ENCODE data around the gene RYR3.

- TF ChIP-seq ZNF37A (tag by site-specific recombination; IDR thresholded peaks at IDR 0.05): no peak
- TF ChIP-seq ZSCAN16 (tag by site-specific recombination; IDR thresholded peaks at IDR 0.05): no peak
- TF ChIP-seq, protein P1, sequence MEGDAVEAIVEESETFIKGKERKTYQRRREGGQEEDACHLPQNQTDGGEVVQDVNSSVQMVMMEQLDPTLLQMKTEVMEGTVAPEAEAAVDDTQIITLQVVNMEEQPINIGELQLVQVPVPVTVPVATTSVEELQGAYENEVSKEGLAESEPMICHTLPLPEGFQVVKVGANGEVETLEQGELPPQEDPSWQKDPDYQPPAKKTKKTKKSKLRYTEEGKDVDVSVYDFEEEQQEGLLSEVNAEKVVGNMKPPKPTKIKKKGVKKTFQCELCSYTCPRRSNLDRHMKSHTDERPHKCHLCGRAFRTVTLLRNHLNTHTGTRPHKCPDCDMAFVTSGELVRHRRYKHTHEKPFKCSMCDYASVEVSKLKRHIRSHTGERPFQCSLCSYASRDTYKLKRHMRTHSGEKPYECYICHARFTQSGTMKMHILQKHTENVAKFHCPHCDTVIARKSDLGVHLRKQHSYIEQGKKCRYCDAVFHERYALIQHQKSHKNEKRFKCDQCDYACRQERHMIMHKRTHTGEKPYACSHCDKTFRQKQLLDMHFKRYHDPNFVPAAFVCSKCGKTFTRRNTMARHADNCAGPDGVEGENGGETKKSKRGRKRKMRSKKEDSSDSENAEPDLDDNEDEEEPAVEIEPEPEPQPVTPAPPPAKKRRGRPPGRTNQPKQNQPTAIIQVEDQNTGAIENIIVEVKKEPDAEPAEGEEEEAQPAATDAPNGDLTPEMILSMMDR (tag by site-specific recombination; IDR thresholded peaks at IDR 0.05): no peak
- TF ChIP-seq REST (tag by site-specific recombination; IDR thresholded peaks at IDR 0.05): no peak
- TF ChIP-seq, protein P2, sequence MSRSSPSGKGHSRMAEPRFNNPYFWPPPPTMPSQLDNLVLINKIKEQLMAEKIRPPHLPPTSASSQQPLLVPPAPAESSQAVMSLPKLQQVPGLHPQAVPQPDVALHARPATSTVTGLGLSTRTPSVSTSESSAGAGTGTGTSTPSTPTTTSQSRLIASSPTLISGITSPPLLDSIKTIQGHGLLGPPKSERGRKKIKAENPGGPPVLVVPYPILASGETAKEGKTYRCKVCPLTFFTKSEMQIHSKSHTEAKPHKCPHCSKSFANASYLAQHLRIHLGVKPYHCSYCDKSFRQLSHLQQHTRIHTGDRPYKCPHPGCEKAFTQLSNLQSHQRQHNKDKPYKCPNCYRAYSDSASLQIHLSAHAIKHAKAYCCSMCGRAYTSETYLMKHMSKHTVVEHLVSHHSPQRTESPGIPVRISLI (tag by site-specific recombination; IDR thresholded peaks at IDR 0.05): no peak
- no peak for TF ChIP-seq ZNF704 (tag by site-specific recombination; IDR thresholded peaks at IDR 0.05)
- no peak for TF ChIP-seq TRIM28 (IDR thresholded peaks at IDR 0.05; ENCODE audit: borderline replicate concordance, low read length)
- TF ChIP-seq, protein P3, sequence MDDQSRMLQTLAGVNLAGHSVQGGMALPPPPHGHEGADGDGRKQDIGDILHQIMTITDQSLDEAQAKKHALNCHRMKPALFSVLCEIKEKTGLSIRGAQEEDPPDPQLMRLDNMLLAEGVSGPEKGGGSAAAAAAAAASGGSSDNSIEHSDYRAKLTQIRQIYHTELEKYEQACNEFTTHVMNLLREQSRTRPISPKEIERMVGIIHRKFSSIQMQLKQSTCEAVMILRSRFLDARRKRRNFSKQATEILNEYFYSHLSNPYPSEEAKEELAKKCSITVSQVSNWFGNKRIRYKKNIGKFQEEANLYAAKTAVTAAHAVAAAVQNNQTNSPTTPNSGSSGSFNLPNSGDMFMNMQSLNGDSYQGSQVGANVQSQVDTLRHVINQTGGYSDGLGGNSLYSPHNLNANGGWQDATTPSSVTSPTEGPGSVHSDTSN (CRISPR knock-in tag; IDR thresholded peaks at IDR 0.05): no peak
- TF ChIP-seq, protein P4, sequence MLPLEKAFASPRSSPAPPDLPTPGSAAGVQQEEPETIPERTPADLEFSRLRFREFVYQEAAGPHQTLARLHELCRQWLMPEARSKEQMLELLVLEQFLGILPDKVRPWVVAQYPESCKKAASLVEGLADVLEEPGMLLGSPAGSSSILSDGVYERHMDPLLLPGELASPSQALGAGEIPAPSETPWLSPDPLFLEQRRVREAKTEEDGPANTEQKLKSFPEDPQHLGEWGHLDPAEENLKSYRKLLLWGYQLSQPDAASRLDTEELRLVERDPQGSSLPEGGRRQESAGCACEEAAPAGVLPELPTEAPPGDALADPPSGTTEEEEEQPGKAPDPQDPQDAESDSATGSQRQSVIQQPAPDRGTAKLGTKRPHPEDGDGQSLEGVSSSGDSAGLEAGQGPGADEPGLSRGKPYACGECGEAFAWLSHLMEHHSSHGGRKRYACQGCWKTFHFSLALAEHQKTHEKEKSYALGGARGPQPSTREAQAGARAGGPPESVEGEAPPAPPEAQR (tag by site-specific recombination; IDR thresholded peaks at IDR 0.05): no peak
- TF ChIP-seq MZF1 (tag by site-specific recombination; IDR thresholded peaks at IDR 0.05; ENCODE audit: borderline replicate concordance): no peak
- no peak for TF ChIP-seq ZBTB20 (tag by site-specific recombination; IDR thresholded peaks at IDR 0.05)
Measured at GRCh38 chr15:33662014-33662413, 351.2 kb downstream of the RYR3 start.

Data from HEK293 (cell line).